CD4-positive, alpha-beta T cell (primary cell): ENCODE measurements around the gene TAF4. TPM values are rescaled to one million over a fixed set of nuclear protein-coding genes. Genes with fewer than 3 reads are reported as not detected.
A peak's percentile ranks its signal among the peaks of the same experiment; 100 is the strongest.

Source experiments
- ATAC-seq: fragments of 200-7000 bp; cut with Tn5 transposase; one replicate; pipeline ENCODE4 v1.10.0; 2022; ENCODE audit warnings: mild to moderate bottlenecking; ENCODE audit not compliant: poor library complexity
- CTCF ChIA-PET: fragments of 350-600 bp; sonication (Branson Sonifier 250); formaldehyde crosslinking; loops from one replicate; lab custom pipeline; 2021; ENCODE audit warnings: antibody characterized with exemption, inconsistent platforms; lab: Charles Lee
- POLR2A ChIA-PET: fragments of 350-600 bp; sonication (Branson Sonifier 250); formaldehyde crosslinking; loops from one replicate; lab custom pipeline; 2021; ENCODE audit warnings: antibody characterized with exemption, inconsistent platforms; lab: Charles Lee
- DNase-seq, 14 experiments: peaks; one replicate each; pipeline ENCODE4 v3.0.0-alpha.2; 2013 to 2020; ENCODE audit warnings: mixed read lengths in 2 of 14
- H3K27ac ChIP-seq, 2 donors: one replicate each; pipeline versions ENCODE4 v1.5.1 to v1.7.0; 2013; ENCODE audit warnings: low read length in 2 of 2, low read depth in 1 of 2, mild to moderate bottlenecking in 1 of 2
- H3K27me3 ChIP-seq, 2 experiments: 1 replicate in 1 of 2; 2 replicates in 1 of 2; pipeline versions ENCODE4 v1.6.1 to v1.7.0; 2013; ENCODE audit warnings: low read length in 2 of 2, control low read depth in 1 of 2, mild to moderate bottlenecking in 1 of 2, moderate library complexity in 1 of 2; ENCODE audit not compliant: insufficient read depth in 2 of 2, control insufficient read depth in 1 of 2
- H3K36me3 ChIP-seq: one replicate; pipeline ENCODE4 v1.6.1; 2013; ENCODE audit warnings: low read length, control low read depth; ENCODE audit not compliant: insufficient read depth
- H3K4me1 ChIP-seq: one replicate; pipeline ENCODE4 v1.6.1; 2013; ENCODE audit warnings: low read length, control low read depth; ENCODE audit not compliant: insufficient read depth
- H3K4me3 ChIP-seq: one replicate; pipeline ENCODE4 v1.5.1; 2013; ENCODE audit warnings: mild to moderate bottlenecking, low read length, moderate library complexity
- H3K9me3 ChIP-seq, 2 experiments: 1 replicate in 1 of 2; 2 replicates in 1 of 2; pipeline versions ENCODE4 v1.6.1 to v1.7.0; 2013; ENCODE audit warnings: low read length in 2 of 2, mild to moderate bottlenecking in 2 of 2, control low read depth in 1 of 2, moderate library complexity in 1 of 2; ENCODE audit not compliant: control insufficient read depth in 1 of 2, insufficient read depth in 1 of 2
- H3K27ac Mint-ChIP-seq: one replicate; pipeline ENCODE4 v1.8.0; 2020; ENCODE audit warnings: mixed read lengths
- H3K27me3 Mint-ChIP-seq: one replicate; pipeline ENCODE4 v1.8.0; 2021; ENCODE audit warnings: mixed read lengths
- H3K36me3 Mint-ChIP-seq: one replicate; pipeline ENCODE4 v1.8.0; 2021; ENCODE audit warnings: low read depth, mixed read lengths
- H3K4me1 Mint-ChIP-seq: one replicate; pipeline ENCODE4 v1.8.0; 2021; ENCODE audit warnings: low read depth, mixed read lengths
- H3K4me3 Mint-ChIP-seq: one replicate; pipeline ENCODE4 v1.8.0; 2020; ENCODE audit warnings: mild to moderate bottlenecking, mixed read lengths
- H3K9me3 Mint-ChIP-seq: one replicate; pipeline ENCODE4 v1.8.0; 2020; ENCODE audit warnings: mixed read lengths
- intact Hi-C, 2 experiments: fragments of 100-400 bp; cut with DNase I in 1 of 2; cut with micrococcal nuclease in 1 of 2; formaldehyde crosslinking; loops; one replicate each; pipeline versions ENCODE4 v1.15.1 to v1.9.0; 2023 to 2025; cut with DNase I, micrococcal nuclease
- total RNA-seq, 174 experiments: library from RNA in 2 of 174; stranded (reverse) in 2 of 174; gene quantifications; one replicate each; pipeline ENCODE4 v1.2.3 and lab custom pipeline; 2021 to 2026
- TF ChIP-seq, protein P1 (sequence below): fragments of 200-600 bp; IDR thresholded peaks from one replicate; pipeline ENCODE4 v1.8.0; 2022; ENCODE audit warnings: antibody characterized with exemption, mild to moderate bottlenecking

TAF4 gene
- total RNA-seq, 2 experiments from 2014 or later, result 11.1 to 12.5 TPM

DNA sequence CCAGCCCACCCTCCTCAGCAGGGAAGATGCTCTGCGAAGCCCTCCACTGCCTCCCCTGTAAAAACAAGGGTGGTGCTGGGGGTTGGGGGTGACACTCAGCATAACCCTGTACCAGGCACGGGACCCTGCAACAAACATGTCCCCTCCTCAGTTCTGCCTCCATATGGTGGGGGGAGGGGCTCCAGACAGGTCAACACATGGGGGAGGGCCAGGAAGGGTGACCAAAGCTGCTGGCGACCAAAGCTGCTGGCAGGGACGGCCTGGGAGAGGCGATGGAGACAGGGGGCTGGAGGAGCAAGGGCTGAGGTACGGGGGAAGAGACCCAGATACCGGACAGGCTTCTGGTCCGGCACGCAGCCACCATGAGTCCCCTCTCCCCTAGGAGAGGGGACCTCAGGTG lies 123.2 kb downstream of the TAF4 start:
- no peaks in the 10 kb centered on the region for H3K36me3 Mint-ChIP-seq
- H3K9me3 Mint-ChIP-seq, result no peaks in the 10 kb centered on the region
- no peak overlapping the region for H3K27ac Mint-ChIP-seq
- no peaks in the 10 kb centered on the region for H3K4me1 ChIP-seq
- H3K27ac ChIP-seq, result no peak overlapping the region
- ChIA-PET POLR2A (no interaction called here), CTCF (no interaction called here)
- DNase-seq, result peak in 1 of 14 experiments; percentile 20
- H3K4me3 Mint-ChIP-seq, result no peak overlapping the region
- no peaks in the 10 kb centered on the region for H3K9me3 ChIP-seq
- no peaks in the 10 kb centered on the region for H3K4me1 Mint-ChIP-seq
- H3K27me3 ChIP-seq, result no peaks in the 10 kb centered on the region
- no peaks in the 10 kb centered on the region for H3K36me3 ChIP-seq
- ATAC-seq, result no peak
- intact Hi-C loops, result no loop called here
- H3K27me3 Mint-ChIP-seq, result no peaks in the 10 kb centered on the region
- TF ChIP-seq, protein P1, sequence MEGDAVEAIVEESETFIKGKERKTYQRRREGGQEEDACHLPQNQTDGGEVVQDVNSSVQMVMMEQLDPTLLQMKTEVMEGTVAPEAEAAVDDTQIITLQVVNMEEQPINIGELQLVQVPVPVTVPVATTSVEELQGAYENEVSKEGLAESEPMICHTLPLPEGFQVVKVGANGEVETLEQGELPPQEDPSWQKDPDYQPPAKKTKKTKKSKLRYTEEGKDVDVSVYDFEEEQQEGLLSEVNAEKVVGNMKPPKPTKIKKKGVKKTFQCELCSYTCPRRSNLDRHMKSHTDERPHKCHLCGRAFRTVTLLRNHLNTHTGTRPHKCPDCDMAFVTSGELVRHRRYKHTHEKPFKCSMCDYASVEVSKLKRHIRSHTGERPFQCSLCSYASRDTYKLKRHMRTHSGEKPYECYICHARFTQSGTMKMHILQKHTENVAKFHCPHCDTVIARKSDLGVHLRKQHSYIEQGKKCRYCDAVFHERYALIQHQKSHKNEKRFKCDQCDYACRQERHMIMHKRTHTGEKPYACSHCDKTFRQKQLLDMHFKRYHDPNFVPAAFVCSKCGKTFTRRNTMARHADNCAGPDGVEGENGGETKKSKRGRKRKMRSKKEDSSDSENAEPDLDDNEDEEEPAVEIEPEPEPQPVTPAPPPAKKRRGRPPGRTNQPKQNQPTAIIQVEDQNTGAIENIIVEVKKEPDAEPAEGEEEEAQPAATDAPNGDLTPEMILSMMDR, result no peak
- H3K4me3 ChIP-seq, result no peak overlapping the region

DNA sequence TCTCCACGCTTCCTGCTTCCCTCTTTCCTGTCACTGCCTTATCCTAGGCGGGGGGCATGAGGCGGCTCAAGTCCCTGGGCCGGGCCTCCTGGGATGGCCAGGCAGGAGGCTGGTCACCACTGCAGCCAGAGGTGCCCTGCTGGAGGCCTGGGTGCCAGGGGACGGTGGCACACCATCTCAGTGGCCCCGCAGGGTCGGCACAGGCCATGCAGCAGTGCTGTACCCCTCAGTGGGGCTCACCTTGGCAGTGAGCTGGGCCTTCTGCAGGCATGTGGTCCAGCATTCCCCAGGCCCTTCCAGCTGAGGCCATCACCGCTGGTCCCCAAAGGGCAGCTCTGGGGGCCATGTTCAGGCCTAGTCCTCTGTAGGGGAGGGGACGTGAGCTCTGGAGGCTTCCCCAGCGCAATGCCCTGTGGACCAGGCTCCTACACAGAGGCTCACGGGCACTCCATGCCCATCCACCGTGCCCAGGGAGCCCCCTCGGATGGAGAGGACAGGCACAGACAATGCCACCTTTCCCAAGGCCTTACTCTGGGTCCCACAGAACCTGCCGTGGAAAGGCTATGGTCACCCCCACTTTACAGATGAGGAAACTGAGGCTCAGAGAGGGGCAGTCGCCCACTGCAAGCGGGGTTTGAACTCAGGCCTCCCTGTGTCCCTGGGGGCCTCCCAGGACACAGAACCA lies 123.8 kb downstream of the TAF4 start:
- Histone ChIP-seq H3K4me1 (no peaks in the 10 kb centered on the region), H3K4me3 (no peak overlapping the region), H3K27ac (no peak overlapping the region), H3K36me3 (no peaks in the 10 kb centered on the region), H3K27me3 (no peaks in the 10 kb centered on the region), H3K9me3 (no peaks in the 10 kb centered on the region)
- intact Hi-C loops, result no loop called here
- Mint-ChIP-seq H3K27ac (no peak overlapping the region), H3K9me3 (no peaks in the 10 kb centered on the region), H3K4me1 (no peaks in the 10 kb centered on the region), H3K4me3 (no peak overlapping the region), H3K36me3 (no peaks in the 10 kb centered on the region), H3K27me3 (no peaks in the 10 kb centered on the region)
- CTCF ChIA-PET, result no interaction called here
- POLR2A ChIA-PET, result no interaction called here
- TF ChIP-seq, protein P1, result no peak
- ATAC-seq, result no peak
- peak in 1 of 14 experiments; percentile 25 for DNase-seq

DNA sequence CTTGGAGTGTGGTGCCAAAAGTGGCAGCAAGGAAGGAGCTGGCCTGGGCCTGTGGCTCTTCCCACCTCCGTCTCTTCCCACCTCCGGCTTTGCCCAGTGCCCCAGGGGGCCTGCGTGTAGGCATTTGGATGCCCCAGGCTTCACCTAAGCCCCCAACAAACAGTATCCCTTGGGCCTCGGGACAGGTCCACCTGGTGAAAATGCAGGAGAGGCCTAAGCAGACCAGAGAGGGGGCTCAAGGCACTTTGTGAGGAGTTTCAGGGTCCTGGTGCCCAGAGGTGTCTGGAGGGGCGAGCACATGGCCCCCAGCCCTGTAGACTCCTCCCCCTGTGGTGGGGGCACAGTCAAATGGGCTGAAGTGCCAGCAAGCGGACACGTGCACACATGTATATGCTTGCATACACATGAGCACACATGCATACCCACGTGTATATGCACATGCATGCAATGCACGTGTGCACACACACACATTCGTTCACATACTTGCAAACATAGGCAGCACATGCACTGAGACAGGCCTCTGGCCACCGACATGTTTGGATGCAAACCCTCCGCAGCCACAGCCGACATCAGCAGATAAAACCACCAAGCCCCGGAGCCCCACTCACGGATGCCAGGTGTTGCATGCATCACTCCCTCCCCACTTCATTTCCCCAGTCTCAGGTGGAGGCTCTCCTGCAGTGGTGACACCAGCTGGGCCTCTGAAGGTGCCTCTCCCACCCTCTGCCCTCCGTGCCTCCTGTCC lies 124.5 kb downstream of the TAF4 start:
- Mint-ChIP-seq H3K27me3 (no peaks in the 10 kb centered on the region), H3K4me3 (no peak overlapping the region), H3K4me1 (no peaks in the 10 kb centered on the region), H3K36me3 (no peaks in the 10 kb centered on the region), H3K9me3 (no peaks in the 10 kb centered on the region), H3K27ac (no peak overlapping the region)
- Histone ChIP-seq H3K9me3 (no peaks in the 10 kb centered on the region), H3K36me3 (no peaks in the 10 kb centered on the region), H3K4me1 (no peaks in the 10 kb centered on the region), H3K27me3 (no peaks in the 10 kb centered on the region), H3K27ac (no peak overlapping the region), H3K4me3 (no peak overlapping the region)
- TF ChIP-seq, protein P1, result no peak
- intact Hi-C loops, result no loop called here
- CTCF ChIA-PET, result no interaction called here
- DNase-seq (peak in 1 of 14 experiments; percentile 26), ATAC-seq (no peak)
- POLR2A ChIA-PET, result no interaction called here
